ENCODE measurements around the gene HAPSTR1.

DNA sequence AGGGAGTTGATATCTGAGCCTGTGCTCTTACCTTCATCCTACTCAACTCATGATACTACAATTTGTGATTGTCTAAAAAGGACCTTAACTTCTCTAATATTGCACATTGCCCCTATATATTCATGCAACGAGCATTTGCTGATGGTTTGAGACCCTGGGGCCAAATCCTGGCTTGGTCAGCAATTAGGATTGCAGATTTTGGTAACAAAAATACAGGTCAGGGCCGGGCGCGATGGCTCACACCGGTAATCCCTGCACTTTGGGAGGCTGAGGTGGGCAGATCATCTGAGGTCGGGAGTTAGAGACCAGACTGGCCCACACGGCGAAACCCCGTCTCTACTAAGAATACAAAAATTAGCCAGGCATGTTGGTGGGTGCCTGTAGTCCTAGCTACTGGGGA is 35.4 kb upstream of the HAPSTR1 start:
- TF ChIP-seq POLR2AphosphoS5 (IDR thresholded peaks at IDR 0.05; ENCODE audit: low read depth, low read length): no peak
- TF ChIP-seq POLR2A (IDR thresholded peaks at IDR 0.05; ENCODE audit: low read depth, low read length): no peak

Measured in GM12892 (cell line).